Activated CD4-positive, alpha-beta T cell treated with anti-CD3 and anti-CD28 coated beads, Interleukin-2, amount 10 ng/mL, durations not matched to agents 24 days and 14 days (primary cell): Measurements from ENCODE around the gene PKM. TPM values are rescaled to one million over a fixed set of nuclear protein-coding genes. Genes with fewer than 3 reads are reported as not detected.
"Not testable (repeated sequence)": the region's sequence is repeated elsewhere in the genome, so short reads cannot be mapped to it uniquely, and the experiment has no call there.

ENCODE experiments used
- DNase-seq: peaks from one replicate; pipeline ENCODE4 v3.0.0; 2022
- H3K27ac Mint-ChIP-seq: one replicate; pipeline ENCODE4 v1.8.0; 2022; ENCODE audit warnings: mild to moderate bottlenecking, mixed read lengths
- H3K27me3 Mint-ChIP-seq: one replicate; pipeline ENCODE4 v1.8.0; 2022; ENCODE audit warnings: mixed read lengths
- H3K36me3 Mint-ChIP-seq: one replicate; pipeline ENCODE4 v1.8.0; 2022; ENCODE audit warnings: low read depth, mild to moderate bottlenecking, mixed read lengths
- H3K4me1 Mint-ChIP-seq: one replicate; pipeline ENCODE4 v1.8.0; 2021; ENCODE audit warnings: mixed read lengths
- H3K4me3 Mint-ChIP-seq: one replicate; pipeline ENCODE4 v1.8.0; 2022; ENCODE audit warnings: mild to moderate bottlenecking, moderate library complexity, mixed read lengths
- H3K9me3 Mint-ChIP-seq: one replicate; pipeline ENCODE4 v1.8.0; 2021; ENCODE audit warnings: mixed read lengths
- intact Hi-C: fragments of 100-400 bp; cut with micrococcal nuclease; formaldehyde crosslinking; loops from one replicate; pipeline ENCODE4 v1.15.1; 2023
- total RNA-seq: library from RNA; stranded (reverse); gene quantifications from 2 replicates; pipeline ENCODE4 v1.2.3, GENCODE V29; 2022

Gene PKM
- total RNA-seq, result 2,437 and 2,525 TPM in 2 replicates

DNA sequence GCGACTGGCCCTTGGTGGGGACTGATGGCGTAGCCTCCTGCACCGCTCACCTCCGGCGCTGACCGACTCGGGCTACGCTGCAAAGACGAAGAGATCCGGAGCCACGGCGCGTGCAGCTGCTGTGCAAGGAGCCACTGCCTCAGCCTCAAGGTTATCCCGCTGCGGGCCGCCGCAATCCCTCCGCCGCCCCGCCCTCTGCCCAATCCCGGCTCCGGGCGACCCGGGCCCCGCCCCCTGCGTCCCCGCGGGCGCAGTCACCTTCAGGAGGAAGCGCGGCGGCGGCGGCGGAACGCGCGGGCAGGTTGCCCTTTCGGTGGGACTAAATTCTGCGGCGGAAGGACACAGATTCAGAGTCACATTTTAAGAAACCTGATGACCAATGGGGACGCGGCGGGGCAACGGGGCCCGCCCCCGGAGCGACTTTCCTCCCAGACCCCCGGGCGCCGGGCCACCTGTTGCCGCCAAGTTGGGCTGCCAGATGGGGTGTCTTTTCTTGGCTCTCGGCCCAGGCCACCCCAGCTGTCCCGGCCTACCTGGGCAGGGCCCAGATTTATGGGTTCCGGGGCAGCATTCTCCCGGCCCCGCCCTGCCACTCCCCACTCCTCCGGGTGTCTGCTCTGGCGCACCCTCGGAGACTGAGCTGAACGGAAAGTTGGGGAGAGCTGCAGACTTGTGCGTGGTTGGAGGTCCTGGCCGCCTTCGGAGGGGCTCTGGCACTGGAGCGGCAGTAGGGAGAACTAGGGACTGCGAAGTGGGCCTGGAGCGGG lies at the start of gene PKM:
Gene PKM, minus strand, starts transcription at position 125 of the 767 bp plus-strand sequence. CDS start 12,093 bp downstream, outside the sequence.
- H3K36me3 Mint-ChIP-seq, result peaks cover 35% of the 10 kb centered on the region
- H3K9me3 Mint-ChIP-seq, result no peaks in the 10 kb centered on the region
- peak; percentile 99 for DNase-seq
- H3K4me1 Mint-ChIP-seq, result peaks cover 45% of the 10 kb centered on the region
- peak within 1 kb of the TSS; percentile 95 for H3K4me3 Mint-ChIP-seq
- intact Hi-C loops, result loop anchor here (1.0 to 5.0 kb wide), 2 partner anchors 34 to 41 kb away; partner anchors contain the start of genes GRAMD2A and PARP6
- no peaks in the 10 kb centered on the region for H3K27me3 Mint-ChIP-seq
- H3K27ac Mint-ChIP-seq, result peak within 1 kb of the TSS; percentile 98

DNA sequence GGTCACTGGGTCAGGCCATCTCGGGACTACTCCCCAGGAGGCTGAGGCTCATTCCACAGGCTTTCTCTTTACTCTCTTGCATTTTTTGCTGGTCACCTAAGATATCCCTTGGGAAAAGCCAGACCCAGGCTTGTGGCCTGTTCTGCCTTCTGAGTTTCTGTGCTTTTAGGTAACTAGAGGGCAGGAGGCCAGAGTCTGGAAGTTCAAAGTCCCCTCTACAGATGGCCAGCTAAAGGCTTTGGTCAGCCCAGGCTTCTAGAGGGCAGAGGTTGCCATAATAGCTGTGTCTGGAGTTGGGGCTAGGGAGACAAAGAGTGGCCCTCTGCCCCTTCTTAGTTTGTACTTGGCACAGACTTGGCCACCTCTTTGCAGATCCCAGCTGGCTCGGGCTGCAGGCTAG lies 49.8 kb upstream of the PKM start:
- no peak for DNase-seq
- intact Hi-C loops, result no loop called here
- H3K4me3 Mint-ChIP-seq, result no peak overlapping the region
- H3K9me3 Mint-ChIP-seq, result no peaks in the 10 kb centered on the region
- H3K27me3 Mint-ChIP-seq, result peaks cover 4% of the 10 kb centered on the region
- H3K27ac Mint-ChIP-seq, result no peak overlapping the region
- H3K36me3 Mint-ChIP-seq, result no peaks in the 10 kb centered on the region
- H3K4me1 Mint-ChIP-seq, result peaks cover 3% of the 10 kb centered on the region

DNA sequence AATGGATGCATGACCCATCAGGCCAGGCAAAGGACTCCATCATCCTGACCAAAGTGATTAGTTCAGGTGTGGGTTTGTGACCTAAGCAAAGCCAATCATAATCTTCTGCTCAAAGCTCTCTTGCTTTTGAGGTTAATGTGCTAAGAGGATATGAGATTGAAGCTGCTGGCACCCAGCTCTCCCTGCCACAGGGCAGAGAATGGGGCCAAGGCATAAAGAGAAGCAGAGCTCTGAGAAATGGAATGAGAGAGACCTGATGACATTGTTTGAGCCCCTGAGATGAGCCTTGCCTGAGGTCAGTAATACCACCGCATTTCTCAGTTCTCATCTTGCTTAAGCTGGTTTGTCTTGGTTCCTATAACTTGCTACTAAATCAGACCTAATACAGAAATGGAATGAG lies 47.7 kb upstream of the PKM start:
- peaks cover 4% of the 10 kb centered on the region for H3K4me1 Mint-ChIP-seq
- no peak for DNase-seq
- no peak overlapping the region for H3K27ac Mint-ChIP-seq
- H3K4me3 Mint-ChIP-seq, result no peak overlapping the region
- H3K9me3 Mint-ChIP-seq, result no peaks in the 10 kb centered on the region
- no peaks in the 10 kb centered on the region for H3K36me3 Mint-ChIP-seq
- peaks cover 4% of the 10 kb centered on the region for H3K27me3 Mint-ChIP-seq
- intact Hi-C loops, result no loop called here

DNA sequence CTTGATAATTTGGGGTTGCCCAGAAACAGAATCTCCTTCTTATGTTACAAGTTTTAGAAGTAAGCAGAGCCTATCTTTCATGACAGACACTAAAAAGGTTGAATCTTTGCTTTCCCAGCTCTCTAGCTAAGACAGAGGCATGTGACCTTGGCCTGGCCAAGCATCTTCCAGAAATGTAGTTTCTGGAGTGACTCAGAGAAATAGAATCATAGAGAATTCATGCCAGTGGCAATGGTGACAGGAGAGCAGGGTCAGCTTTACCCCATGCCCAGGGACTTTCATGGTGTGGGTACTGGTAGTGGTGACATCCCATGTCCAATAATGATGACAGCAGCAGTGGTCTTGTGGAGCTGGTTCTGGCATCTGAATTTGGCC lies 45.3 kb upstream of the PKM start:
- DNase-seq, result no peak
- peaks cover 18% of the 10 kb centered on the region for H3K4me1 Mint-ChIP-seq
- H3K27me3 Mint-ChIP-seq, result peaks cover 4% of the 10 kb centered on the region
- peaks cover 2% of the 10 kb centered on the region for H3K36me3 Mint-ChIP-seq
- intact Hi-C loops, result no loop called here
- no peak overlapping the region for H3K4me3 Mint-ChIP-seq
- H3K27ac Mint-ChIP-seq, result no peak overlapping the region
- no peaks in the 10 kb centered on the region for H3K9me3 Mint-ChIP-seq

DNA sequence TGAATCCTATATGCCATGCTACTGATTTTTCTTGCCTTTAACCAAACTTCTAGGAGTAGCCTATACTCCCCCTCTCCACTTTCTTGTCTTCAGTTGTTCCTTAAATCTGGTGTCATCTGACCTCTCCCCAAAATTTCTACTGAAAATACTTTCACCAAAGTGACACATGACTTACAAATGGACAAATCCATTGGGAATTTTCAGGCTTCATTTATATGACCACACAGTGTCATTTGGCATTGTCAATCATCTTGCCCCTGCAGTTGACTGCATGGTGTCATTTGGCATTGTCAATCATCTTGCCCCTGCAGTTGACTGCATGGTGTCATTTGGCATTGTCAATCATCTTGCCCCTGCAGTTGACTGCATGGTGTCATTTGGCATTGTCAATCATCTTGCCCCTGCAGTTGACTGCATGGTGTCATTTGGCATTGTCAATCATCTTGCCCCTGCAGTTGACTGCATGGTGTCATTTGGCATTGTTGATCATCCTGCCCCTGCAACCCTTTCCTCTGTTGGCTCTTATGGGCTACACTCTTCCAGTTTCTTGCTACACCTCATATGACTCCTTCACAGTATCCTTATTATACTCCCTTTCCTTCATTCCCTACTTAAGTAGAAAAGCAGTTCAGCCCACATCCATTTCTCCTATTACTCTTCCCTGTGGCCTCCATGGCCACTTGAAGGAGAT lies 44.8 kb upstream of the PKM start:
- H3K9me3 Mint-ChIP-seq, intact Hi-C loops, DNase-seq, H3K36me3 Mint-ChIP-seq, H3K27me3 Mint-ChIP-seq, H3K4me3 Mint-ChIP-seq, H3K27ac Mint-ChIP-seq: not testable (repeated sequence)
- H3K4me1 Mint-ChIP-seq, result peaks cover 23% of the 10 kb centered on the region

DNA sequence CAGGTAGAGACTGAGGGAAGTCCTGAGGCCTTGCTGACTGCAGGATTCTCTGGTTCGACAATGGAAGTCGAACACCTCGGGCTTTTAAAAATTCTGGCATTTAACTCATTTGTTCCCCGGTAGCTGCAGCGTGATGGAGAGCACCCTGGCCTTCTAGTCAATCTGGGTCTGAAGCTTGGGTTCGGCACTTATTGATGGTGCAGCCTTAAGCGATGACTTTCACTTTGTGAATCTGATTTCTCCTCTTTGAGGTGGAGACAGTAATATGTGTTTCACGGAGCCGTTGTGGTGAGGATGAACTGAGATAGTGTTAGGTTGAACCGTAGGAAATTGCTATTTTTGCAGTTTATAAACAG lies 42.0 kb upstream of the PKM start:
- H3K27ac Mint-ChIP-seq, result peak overlapping the region; percentile 84
- peaks cover 4% of the 10 kb centered on the region for H3K27me3 Mint-ChIP-seq
- H3K36me3 Mint-ChIP-seq, result peaks cover 16% of the 10 kb centered on the region
- peak overlapping the region; percentile 88 for H3K4me3 Mint-ChIP-seq
- H3K4me1 Mint-ChIP-seq, result peaks cover 32% of the 10 kb centered on the region
- H3K9me3 Mint-ChIP-seq, result no peaks in the 10 kb centered on the region
- intact Hi-C loops, result loop anchor here (1.0 to 2.0 kb wide), 8 partner anchors 36 to 510 kb away; partner anchors contain the start of genes ADPGK, ARIH1, HEXA and MYO9A
- no peak for DNase-seq

DNA sequence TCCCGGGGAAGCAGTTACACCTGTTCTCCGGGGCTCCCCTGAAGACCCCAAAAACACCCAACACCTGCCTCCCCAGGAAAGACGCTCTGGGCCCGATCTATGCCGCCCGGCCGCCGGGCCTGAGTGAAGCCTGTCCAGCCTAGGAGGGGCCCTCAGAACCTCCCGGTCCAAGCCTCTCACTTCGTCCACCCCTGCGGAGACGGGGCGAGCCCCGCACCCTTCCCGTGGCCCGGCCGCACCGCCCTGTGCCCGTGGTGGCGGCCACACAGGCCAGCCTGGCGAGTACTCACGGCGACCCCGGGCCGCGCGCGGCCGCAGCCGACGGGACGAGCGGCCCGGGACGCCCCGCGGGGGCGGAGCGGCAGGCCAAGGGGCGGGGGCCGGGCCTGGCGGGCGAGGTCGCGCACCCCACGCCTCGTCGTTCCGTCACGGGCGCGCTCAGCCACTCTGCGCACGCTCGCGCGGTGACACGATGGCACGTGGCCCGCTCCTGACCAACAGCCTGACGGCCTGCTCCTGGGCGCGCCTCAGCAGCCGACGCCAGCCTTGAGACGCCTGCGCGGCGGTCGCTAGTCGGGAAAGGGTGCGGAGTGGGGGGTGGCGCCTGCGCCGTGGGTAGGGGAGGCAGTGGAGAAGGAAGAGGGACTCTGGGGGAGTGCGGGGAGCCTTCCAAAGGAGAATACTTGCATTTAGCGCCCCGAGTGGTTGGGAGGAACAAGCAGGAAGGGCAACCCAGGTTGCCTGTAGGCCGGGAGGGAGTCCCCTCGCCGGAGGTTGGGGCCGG lies 41.4 kb upstream of the PKM start, which contains the start of gene PARP6:
Gene PARP6, minus strand, starts transcription at position 342 of the 784 bp plus-strand sequence. CDS start 5,077 bp downstream, outside the sequence.
- Mint-ChIP-seq H3K9me3 (no peaks in the 10 kb centered on the region), H3K4me3 (peak within 1 kb of the TSS; percentile 94), H3K36me3 (peaks cover 18% of the 10 kb centered on the region), H3K27me3 (peaks cover 3% of the 10 kb centered on the region), H3K4me1 (peaks cover 32% of the 10 kb centered on the region), H3K27ac (peak within 1 kb of the TSS; percentile 88)
- intact Hi-C loops, result loop anchor here (1.0 to 2.0 kb wide), 8 partner anchors 35 to 510 kb away; partner anchors contain the start of genes ADPGK, ARIH1, HEXA and MYO9A
- peak; percentile 100 for DNase-seq

GRCh38 chr15:72271895-72272212 lies 40.9 kb upstream of the PKM start:
- intact Hi-C loops, result loop anchor here (1.0 to 2.0 kb wide), 8 partner anchors 35 to 511 kb away; partner anchors contain the start of genes ADPGK, ARIH1, HEXA and MYO9A
- H3K36me3 Mint-ChIP-seq, result peaks cover 23% of the 10 kb centered on the region
- H3K27ac Mint-ChIP-seq, result peak overlapping the region; percentile 88

GRCh38 chr15:72271221-72271620 lies 40.2 kb upstream of the PKM start:
- H3K27me3 Mint-ChIP-seq, result peaks cover 3% of the 10 kb centered on the region
- H3K27ac Mint-ChIP-seq, result peak overlapping the region; percentile 4
- intact Hi-C loops, result no loop called here
- H3K4me3 Mint-ChIP-seq, result peak overlapping the region; percentile 94
- H3K9me3 Mint-ChIP-seq, result no peaks in the 10 kb centered on the region
- no peak for DNase-seq
- H3K36me3 Mint-ChIP-seq, result peaks cover 29% of the 10 kb centered on the region
- peaks cover 32% of the 10 kb centered on the region for H3K4me1 Mint-ChIP-seq

More at GRCh38 chr15:72271895-72272212, 40.9 kb upstream of the PKM start:
- Mint-ChIP-seq H3K4me3 (peak overlapping the region; percentile 94), H3K4me1 (peaks cover 32% of the 10 kb centered on the region), H3K27me3 (peaks cover 3% of the 10 kb centered on the region), H3K9me3 (no peaks in the 10 kb centered on the region)
- DNase-seq, result no peak

GRCh38 chr15:72269739-72270138 lies 38.7 kb upstream of the PKM start:
- intact Hi-C loops, result no loop called here
- DNase-seq, result no peak
- Mint-ChIP-seq H3K4me3 (no peak overlapping the region), H3K27me3 (no peaks in the 10 kb centered on the region), H3K9me3 (no peaks in the 10 kb centered on the region), H3K36me3 (peaks cover 42% of the 10 kb centered on the region), H3K27ac (no peak overlapping the region), H3K4me1 (peaks cover 35% of the 10 kb centered on the region)

GRCh38 chr15:72265031-72265430 lies 34.0 kb upstream of the PKM start:
- Mint-ChIP-seq H3K4me1 (peaks cover 23% of the 10 kb centered on the region), H3K27ac (no peak overlapping the region), H3K9me3 (no peaks in the 10 kb centered on the region), H3K36me3 (peaks cover 78% of the 10 kb centered on the region), H3K4me3 (no peak overlapping the region), H3K27me3 (no peaks in the 10 kb centered on the region)
- intact Hi-C loops, result loop anchor here (2.0 kb wide), 1 partner anchor 38 kb away; no protein-coding TSS in a partner anchor
- DNase-seq, result no peak

GRCh38 chr15:72252663-72253299 lies 21.8 kb upstream of the PKM start:
- Mint-ChIP-seq H3K36me3 (peaks cover 79% of the 10 kb centered on the region), H3K27ac (no peak overlapping the region), H3K27me3 (no peaks in the 10 kb centered on the region), H3K4me1 (peaks cover 4% of the 10 kb centered on the region), H3K9me3 (no peaks in the 10 kb centered on the region), H3K4me3 (no peak overlapping the region)
- no peak for DNase-seq
- intact Hi-C loops, result no loop called here

- DNase-seq, result no peak
- no peaks in the 10 kb centered on the region for H3K27me3 Mint-ChIP-seq
- peaks cover 67% of the 10 kb centered on the region for H3K36me3 Mint-ChIP-seq
- intact Hi-C loops, result no loop called here
- H3K27ac Mint-ChIP-seq, result no peak overlapping the region
- H3K9me3 Mint-ChIP-seq, result no peaks in the 10 kb centered on the region
- peaks cover 4% of the 10 kb centered on the region for H3K4me1 Mint-ChIP-seq
- no peak overlapping the region for H3K4me3 Mint-ChIP-seq
Measured at GRCh38 chr15:72249142-72249810, 18.3 kb upstream of the PKM start.
